ENCODE measurements around the gene CDKL1.
A peak's percentile ranks its signal among the peaks of the same experiment; 100 is the strongest.

GRCh38 chr14:50335389-50335788, 61.3 kb downstream of the CDKL1 start:
- TF ChIP-seq CTCF (IDR thresholded peaks at IDR 0.05) (peak; percentile 16; the same call in 1 of the 2 replicates), YY1 (IDR thresholded peaks at IDR 0.05; ENCODE audit: low read depth) (no peak), USF2 (IDR thresholded peaks at IDR 0.05; ENCODE audit: borderline replicate concordance, low read depth, low read length) (peak; percentile 61), EZH2phosphoT487 (IDR thresholded peaks at IDR 0.05; ENCODE audit: borderline replicate concordance, low read depth) (no peak), EP300 (IDR thresholded peaks at IDR 0.05; ENCODE audit: borderline replicate concordance in 1 of 2, low read depth in 1 of 2, low read length in 1 of 2) (no peak), GABPA (IDR thresholded peaks at IDR 0.05; ENCODE audit: low read depth) (no peak), RAD21 (IDR thresholded peaks at IDR 0.05; ENCODE audit: low read length) (0 out of 2 replicates have a peak, but pooled peaks have one; percentile 30), MAX (IDR thresholded peaks at IDR 0.05; ENCODE audit: low read depth) (no peak), TAF1 (IDR thresholded peaks at IDR 0.05; ENCODE audit: borderline replicate concordance, low read depth, low read length) (no peak), POLR2AphosphoS5 (IDR thresholded peaks at IDR 0.05; ENCODE audit: low read depth, low read length) (no peak)
